Sciatic nerve (tissue), 2 donors: ENCODE data around the gene DOK4. TPM values are rescaled to one million over a fixed set of nuclear protein-coding genes. Genes with fewer than 3 reads are reported as not detected.

Experiments used
- ATAC-seq: fragments of 200-7000 bp; cut with Tn5 transposase; one replicate; pipeline ENCODE4 v1.9.1; 2020; ENCODE audit warnings: mild to moderate bottlenecking, moderate library complexity
- DNase-seq: peaks from one replicate; pipeline ENCODE4 v3.0.0-alpha.2; 2020; ENCODE audit warnings: low spot score
- intact Hi-C: fragments of 100-400 bp; cut with DNase I; formaldehyde crosslinking; loops from one replicate; pipeline ENCODE4 v1.14.2; 2022
- total RNA-seq: library from RNA; stranded (reverse); fragmentation: NEBNext Ultra II Directional; extraction: Animal tissue kit (Norgen Biotek cat#: 25700); gene quantifications from one replicate; pipeline ENCODE4 v1.2.1, GENCODE V29; 2021
- donor health status: DM: no; HTN: no; CAD: no.
- donor health status: DM: no; HTN: no; CAD: no.

DOK4 gene
- total RNA-seq, 1 donor from 2014 or later, result 22.6 TPM

DNA sequence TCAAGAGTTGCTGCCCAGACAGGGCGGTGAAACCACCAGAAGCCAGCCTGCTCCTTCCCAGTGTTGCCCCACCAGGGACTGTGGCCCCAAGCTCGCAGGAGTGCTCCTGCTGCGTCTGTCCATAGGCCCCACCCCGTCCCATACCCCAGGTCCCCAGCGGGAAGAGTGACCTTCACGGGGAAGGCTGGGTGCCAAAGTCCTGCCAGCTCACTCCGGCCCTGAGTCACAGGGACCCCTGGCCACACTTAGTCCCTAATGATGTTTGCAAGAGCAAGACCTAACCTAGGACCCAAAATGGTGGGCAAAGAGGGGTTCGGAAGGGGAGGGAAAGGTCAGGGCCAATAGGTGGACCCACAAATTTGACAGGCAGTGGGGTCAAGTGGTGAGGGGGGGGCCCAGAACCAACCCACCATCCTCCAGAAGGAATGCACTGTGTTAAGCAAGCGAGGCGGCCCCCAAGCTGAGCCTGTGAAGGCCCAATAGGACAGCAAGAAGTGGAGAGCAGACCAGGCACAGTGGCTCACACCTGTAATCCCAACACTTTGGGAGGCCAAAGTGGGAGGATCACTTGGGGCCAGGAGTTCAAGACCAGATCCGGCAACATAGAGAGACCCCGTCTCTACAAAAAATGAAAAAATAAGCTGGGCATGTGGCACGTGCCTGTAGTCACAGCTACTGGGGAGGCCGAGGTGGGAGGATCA is 3.3 kb downstream of the DOK4 start:
- DNase-seq, result peak; percentile 42
- ATAC-seq, result no peak
- intact Hi-C loops, result no loop called here

GRCh38 chr16:57481421-57481820 is 4.9 kb downstream of the DOK4 start:
- DNase-seq (peak; percentile 51), ATAC-seq (no peak)
- intact Hi-C loops, result no loop called here

GRCh38 chr16:57480754-57481230 is 5.5 kb downstream of the DOK4 start:
- ATAC-seq (no peak), DNase-seq (peak; percentile 54)
- intact Hi-C loops, result no loop called here

GRCh38 chr16:57479976-57480753 is 6.1 kb downstream of the DOK4 start:
- intact Hi-C loops, result no loop called here
- DNase-seq, result peak; percentile 68
- peak; percentile 77 for ATAC-seq

- intact Hi-C loops, result no loop called here
- ATAC-seq, result peak; percentile 80
Observed at GRCh38 chr16:57479205-57479975, 6.9 kb downstream of the DOK4 start.

GRCh38 chr16:57478396-57479204 is 7.7 kb downstream of the DOK4 start:
- no peak for ATAC-seq
- DNase-seq, result peak; percentile 13
- intact Hi-C loops, result no loop called here

More at GRCh38 chr16:57479205-57479975, 6.9 kb downstream of the DOK4 start:
- DNase-seq, result peak; percentile 72

DNA sequence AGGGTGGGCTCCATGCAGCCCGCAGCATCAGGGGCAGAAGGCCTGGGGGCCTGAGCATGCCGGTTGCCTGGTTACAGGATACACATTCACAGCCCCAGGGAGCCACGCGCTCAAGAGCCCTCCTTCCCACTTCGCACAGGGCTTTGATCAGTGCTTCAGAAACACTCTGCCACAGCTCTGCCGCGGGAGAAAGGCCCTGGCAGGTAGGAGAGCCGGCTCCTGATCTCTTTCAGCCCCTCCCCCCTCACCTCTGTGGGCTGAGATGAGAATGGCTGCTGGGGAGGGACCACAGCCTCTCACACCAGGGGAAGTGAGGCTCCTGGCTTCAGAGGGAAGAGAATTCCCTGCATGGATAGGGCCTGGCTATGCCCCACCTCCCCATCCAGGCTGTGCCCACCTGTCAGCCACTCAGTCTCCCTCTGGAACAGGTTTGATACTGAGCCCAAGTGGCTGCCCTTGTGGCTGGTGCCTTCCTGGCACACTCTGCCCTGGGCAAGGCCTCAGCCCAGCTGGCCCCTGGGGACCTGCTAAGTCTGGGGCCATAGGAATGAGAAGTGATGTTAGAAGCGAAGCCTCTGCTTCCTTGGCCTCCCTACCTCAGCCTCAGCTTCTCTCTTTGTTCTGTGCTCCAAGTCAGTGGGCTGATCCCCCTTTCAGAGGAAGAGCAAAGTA is 8.6 kb downstream of the DOK4 start:
- no peak for ATAC-seq
- intact Hi-C loops, result no loop called here
- DNase-seq, result no peak

DNA sequence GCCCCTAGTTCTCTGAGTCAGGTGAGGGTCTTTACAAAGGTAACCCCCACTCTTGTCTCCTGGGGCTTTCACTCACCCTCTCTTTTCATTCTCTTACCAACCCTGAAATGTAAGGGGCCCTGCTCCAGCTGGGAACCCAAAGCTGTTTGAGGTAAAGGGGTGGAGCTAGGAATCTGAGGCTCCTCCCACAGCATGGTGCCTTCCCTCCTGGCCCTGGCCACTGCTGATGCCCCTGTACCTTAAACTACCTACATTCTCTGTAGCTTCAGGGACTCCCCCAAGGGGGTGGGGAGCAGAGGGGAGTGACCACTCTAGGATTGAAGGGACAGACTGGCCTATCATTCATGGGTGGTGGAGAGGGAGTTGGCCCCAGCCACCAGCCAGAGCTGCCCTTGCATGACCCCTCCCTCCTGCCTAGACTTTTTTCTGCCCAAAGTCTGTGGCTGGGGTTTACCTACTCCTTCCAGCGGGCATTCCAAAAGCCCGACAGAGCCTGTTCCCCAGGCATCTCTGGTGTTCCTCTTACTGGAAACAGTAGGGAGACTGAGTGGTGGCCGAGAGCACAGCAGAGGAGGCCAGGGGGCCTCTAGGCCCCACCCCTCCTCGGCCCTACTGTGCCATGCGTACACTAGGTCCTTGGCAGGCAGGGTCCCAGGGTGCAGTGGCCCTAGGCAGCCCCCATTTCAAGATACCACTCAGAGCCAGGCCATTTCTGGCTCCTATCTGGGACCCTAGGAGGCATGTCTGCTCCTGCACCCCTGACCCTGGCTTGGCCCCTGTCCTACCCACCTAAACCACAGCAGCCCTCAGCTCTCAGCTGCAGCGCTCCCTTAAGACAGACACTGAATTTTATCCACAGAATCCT is 9.5 kb downstream of the DOK4 start:
- DNase-seq (peak; percentile 33), ATAC-seq (no peak)
- intact Hi-C loops, result no loop called here

DNA sequence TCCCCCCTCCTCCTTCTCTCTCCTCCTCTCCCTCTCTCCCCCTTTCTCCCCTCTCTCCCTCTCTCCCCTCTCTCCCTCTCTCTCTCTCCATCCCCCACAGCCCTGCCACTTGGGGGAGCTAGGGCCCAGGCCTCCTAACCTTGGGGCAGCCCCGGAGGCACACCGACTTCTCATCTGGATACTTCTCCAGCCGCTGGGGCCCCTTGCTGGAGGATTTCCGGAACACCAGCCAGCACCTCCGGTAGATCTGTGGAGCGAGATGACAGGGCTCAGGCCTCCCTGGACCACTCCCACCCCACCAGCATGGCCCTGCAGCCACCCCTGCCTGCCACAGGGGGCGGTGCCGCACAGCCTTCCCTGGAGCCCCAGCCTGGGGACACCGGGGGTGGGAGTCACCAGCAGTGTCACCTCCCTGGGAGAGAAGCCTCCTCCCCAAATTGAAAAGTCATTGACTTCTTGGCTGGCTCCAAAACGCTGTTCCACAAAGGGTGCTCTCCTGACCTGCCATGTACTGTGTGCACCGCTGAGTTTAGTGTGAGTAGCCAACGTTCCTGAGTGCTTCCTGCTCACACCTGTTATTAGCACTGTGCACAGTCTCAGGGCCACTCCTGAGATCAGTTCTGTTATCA is 10.5 kb downstream of the DOK4 start:
- intact Hi-C loops, result no loop called here
- no peak for ATAC-seq

DNA sequence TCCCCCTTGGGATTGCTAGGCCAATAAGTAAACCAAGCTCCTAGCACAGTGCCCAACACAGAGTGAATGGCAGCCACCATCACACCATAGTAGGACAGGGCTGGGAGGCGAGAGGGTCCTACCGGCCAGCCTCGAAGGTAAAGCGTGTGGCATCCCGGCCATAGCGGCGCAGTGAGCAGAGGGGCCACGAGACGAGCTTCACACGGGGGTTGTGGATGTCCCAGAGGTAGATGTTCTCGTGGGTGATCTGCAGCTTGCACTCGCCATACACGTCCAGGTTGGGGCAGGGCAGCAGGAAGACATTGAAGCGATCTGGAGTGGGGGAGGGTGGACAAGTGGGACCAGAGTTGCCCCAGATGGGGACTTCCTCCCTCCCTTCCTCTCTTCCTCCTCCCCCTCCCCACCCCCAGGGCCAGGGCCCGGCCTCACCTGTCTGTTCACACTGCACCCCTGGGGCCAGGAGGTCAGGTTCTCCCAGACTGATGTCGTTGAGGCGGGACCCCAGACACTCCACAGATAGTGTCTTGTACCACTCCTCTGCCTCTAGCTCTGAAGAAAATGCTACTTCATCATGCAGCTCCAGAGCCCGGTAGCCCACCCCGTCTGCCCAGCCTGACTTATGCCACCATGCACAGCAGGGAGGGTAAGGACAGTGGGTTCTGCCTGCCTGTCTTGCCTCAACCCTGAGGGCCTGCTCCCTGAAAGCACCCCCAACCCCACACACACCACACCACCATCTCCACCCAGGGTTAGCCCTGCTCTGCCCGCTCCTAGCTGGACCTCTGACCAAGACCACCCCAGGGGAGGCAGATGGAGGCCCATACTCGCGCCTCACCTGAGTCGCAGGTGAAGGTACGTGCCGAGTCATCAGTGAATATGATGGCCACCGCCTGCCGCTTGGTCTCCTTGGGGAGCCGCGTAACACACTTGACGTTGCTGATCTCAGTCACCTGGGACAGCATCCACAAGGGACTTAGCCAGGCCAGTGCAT is 11.3 kb downstream of the DOK4 start:
- intact Hi-C loops, result no loop called here
- DNase-seq (no peak), ATAC-seq (no peak)

More for the DNA sequence above, 10.5 kb downstream of the DOK4 start:
- no peak for DNase-seq

GRCh38 chr16:57473906-57474305 is 12.4 kb downstream of the DOK4 start:
- ATAC-seq (no peak), DNase-seq (no peak)
- intact Hi-C loops, result no loop called here

DNA sequence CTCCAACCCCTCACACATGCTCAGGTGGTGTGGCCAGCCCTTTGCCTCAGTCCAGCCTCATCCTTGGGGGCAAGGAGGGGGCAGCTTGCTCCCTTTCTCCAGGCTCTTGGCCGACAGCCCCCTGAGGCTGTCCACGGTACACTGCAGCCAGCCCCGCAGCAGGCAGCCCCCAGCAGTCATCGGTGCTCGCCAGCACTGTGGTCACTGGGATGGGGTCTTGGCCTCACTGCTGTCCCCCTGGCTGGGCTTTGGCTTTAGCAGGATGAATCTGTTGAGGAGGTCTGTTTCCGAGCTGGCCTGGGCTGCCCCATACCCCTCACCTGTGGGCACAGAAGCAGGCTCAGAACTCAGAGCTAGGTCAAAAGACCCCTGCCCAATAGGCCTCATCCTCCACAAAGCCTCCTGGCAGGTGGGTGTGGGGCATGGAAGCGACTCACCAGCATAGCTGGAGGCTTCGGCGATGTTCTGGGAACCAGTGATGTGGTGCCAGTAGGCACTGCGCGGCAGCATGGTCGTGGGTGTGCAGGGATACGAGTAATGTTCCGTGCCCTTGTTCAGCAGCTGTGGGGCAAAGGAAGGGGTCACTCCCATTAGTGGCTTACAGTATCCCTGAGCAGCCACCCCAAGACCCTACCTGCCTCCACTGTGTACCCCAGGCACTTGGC is 13.0 kb downstream of the DOK4 start:
- DNase-seq, result no peak
- intact Hi-C loops, result no loop called here
- ATAC-seq, result no peak

DNA sequence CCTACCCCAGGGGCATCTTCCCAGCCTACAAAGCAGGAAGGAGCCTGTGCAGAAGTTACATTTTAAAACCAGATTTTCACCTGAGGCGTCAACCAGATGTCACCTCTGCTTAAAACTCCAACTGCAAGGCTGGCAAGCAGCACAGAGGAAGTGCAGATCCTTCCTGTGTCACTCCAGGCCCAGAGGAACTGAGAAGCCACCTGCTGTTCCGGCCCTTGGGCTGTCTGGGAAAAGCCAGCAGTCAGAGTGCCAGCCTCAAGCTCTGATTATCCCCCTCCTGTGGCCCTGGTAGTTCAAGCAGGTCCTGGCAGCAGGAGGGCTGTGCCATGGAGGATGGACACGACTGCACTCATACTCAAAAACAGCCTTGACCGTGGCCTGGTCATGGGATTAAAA is 13.6 kb downstream of the DOK4 start:
- intact Hi-C loops, result no loop called here
- no peak for ATAC-seq
- no peak for DNase-seq

DNA sequence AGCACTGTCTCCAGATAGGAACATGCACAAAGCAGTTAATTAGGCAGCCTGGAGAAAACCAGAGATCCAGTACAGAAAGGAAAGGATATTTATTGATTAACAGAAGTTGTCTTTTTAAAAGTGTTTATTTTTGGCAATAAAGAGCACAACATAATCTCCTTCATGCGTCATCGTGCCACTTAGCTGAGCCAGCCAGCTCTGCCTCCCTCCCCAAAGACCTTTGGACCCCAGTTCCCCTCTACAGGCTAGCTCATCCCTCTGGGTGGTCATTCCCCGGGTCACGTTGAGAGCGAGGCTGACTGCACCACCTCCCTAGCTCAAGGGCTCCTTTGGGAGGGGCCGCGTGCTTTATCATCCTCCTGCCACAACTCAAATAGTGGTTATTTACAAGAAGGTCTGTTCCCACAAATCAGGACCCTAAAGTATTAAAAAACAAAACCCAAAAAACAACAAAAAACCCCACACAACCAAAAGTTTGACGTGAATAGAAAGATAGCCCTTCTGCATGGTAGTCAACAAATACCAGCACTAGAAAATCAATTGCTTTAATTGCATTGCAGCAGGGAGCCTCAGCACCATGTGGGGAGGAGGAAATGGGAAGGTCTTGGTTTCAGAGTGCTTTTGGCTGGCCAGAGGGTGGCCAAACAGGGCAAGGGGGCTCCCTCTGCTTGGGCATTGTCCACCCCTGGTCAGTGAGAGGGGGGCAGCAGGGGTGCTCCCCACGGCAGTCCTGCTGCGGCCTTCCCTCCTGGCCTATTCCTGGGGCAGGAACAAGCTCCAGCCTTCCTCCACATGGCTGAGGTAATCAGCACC is 14.2 kb downstream of the DOK4 start:
- ATAC-seq, result peak; percentile 49
- intact Hi-C loops, result no loop called here
- DNase-seq, result no peak

DNA sequence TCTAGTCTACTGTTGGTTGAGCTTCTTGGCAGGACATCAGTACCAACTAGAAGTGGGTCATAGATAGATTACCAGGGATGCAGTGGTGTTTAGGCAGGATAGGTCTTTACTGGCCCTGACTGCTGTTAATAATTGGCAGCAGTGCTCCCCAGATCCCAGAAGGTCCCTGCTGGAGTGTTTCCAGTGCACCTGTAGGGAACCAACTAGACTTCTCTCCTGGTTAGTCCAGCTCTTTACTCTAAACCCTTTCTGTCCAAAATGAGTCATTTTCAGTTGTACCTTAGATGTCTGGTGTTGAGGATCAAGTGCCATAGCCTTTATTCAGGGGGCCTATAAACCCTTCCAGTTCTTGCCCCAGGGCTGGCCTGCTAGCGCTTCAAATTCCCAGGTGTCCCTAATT is 15.1 kb downstream of the DOK4 start:
- no peak for ATAC-seq
- DNase-seq, result no peak
- intact Hi-C loops, result no loop called here
